ENCODE data around the gene SYNDIG1L. TPM values are rescaled to one million over a fixed set of nuclear protein-coding genes. Genes with fewer than 3 reads are reported as not detected.

The SYNDIG1L gene
- total RNA-seq, 1 experiment from 2014 or later, result 1.4 TPM

DNA sequence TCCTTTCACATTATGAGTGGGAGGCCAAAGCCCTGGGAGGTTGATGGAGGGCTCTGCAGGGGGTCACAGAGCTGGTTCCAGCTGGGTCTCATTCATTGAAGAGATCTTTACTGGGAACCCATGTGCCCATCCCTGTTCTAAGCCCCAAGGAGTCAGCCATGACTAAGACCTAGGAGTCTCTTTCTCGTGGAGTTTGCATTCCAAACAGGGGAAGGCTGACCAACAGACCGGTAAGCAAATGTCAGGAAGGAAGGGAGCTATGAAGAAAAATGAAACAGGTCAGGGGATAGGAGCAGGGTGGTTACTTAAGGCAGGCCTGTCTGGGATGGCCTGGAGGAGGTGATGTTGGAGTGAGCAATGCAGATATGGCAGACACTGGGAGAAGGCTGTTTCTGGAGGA is 31.5 kb downstream of the SYNDIG1L start (continued):
- TF ChIP-seq, protein P1, sequence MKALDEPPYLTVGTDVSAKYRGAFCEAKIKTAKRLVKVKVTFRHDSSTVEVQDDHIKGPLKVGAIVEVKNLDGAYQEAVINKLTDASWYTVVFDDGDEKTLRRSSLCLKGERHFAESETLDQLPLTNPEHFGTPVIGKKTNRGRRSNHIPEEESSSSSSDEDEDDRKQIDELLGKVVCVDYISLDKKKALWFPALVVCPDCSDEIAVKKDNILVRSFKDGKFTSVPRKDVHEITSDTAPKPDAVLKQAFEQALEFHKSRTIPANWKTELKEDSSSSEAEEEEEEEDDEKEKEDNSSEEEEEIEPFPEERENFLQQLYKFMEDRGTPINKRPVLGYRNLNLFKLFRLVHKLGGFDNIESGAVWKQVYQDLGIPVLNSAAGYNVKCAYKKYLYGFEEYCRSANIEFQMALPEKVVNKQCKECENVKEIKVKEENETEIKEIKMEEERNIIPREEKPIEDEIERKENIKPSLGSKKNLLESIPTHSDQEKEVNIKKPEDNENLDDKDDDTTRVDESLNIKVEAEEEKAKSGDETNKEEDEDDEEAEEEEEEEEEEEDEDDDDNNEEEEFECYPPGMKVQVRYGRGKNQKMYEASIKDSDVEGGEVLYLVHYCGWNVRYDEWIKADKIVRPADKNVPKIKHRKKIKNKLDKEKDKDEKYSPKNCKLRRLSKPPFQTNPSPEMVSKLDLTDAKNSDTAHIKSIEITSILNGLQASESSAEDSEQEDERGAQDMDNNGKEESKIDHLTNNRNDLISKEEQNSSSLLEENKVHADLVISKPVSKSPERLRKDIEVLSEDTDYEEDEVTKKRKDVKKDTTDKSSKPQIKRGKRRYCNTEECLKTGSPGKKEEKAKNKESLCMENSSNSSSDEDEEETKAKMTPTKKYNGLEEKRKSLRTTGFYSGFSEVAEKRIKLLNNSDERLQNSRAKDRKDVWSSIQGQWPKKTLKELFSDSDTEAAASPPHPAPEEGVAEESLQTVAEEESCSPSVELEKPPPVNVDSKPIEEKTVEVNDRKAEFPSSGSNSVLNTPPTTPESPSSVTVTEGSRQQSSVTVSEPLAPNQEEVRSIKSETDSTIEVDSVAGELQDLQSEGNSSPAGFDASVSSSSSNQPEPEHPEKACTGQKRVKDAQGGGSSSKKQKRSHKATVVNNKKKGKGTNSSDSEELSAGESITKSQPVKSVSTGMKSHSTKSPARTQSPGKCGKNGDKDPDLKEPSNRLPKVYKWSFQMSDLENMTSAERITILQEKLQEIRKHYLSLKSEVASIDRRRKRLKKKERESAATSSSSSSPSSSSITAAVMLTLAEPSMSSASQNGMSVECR (CRISPR knock-in tag; IDR thresholded peaks at IDR 0.05; ENCODE audit: borderline replicate concordance), result no peak
- TF ChIP-seq ZNF416 (CRISPR knock-in tag; IDR thresholded peaks at IDR 0.05), result no peak

DNA sequence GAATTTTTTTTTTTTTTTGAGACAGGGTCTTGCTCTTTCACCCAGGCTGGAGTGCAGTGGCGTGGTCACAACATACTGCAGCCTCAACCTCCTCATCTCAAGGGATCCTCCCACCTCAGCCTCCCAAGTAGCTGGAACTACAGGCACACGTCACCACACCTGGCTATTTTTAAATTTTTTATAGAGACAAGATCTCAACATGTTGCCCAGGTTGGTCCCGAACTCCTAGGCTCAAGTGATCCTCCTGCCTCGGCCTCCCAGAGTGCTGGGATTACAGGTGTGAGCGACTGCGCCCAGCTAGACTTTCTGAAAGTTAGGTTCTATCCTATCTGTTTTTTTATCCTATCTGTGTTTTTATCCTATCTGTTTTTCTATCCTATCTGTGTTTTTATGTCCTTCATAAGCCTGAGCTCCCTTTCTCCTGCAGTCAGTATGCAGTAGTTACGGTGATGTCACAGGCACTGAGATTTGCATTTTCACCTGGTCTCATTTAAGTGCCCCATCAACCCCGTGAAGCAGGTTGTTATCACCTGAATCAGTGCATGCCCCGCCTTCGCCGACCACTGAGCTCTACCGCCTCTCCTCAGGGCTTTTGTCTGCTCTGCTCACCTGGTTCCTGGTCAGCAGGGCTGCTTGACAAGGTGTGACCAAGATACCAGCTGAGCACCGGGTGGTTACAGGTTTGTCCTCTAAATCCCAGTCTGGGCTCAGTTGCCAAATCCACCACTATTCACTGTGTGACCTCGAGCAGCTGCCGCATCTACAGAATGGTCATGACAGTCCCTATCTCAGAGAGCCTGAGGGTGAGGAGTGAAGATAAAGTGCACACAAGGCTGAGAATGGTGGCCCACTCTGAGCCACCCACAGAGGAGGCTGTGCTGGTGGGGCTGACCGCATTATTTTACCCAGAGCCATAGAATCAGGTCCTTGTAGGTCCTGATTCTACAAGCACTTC is 33.1 kb downstream of the SYNDIG1L start:
- ChIA-PET CTCF (interaction anchor here (0.6 to 1.3 kb wide), 2 partner anchors 23 to 102 kb away, joined by 3 read pairs; no protein-coding TSS in a partner anchor), POLR2A (no interaction called here)
- no peaks in the 10 kb centered on the region for H3K9me3 Mint-ChIP-seq
- no peak overlapping the region for H3K27ac Mint-ChIP-seq
- H3K36me3 Mint-ChIP-seq, result no peaks in the 10 kb centered on the region
- peaks cover 31% of the 10 kb centered on the region for H3K4me1 Mint-ChIP-seq
- ATAC-seq, result peak; percentile 31
- no peak for DNase-seq (ENCODE audit: low spot score)
- H3K27me3 Mint-ChIP-seq (ENCODE audit: low read depth), result no peaks in the 10 kb centered on the region
- no peak overlapping the region for H3K4me3 Mint-ChIP-seq
- no peak for TF ChIP-seq MYBL2 (CRISPR knock-in tag; IDR thresholded peaks at IDR 0.05)
- TF ChIP-seq NR1H2 (CRISPR knock-in tag; IDR thresholded peaks at IDR 0.05), result no peak
- TF ChIP-seq, protein P2, sequence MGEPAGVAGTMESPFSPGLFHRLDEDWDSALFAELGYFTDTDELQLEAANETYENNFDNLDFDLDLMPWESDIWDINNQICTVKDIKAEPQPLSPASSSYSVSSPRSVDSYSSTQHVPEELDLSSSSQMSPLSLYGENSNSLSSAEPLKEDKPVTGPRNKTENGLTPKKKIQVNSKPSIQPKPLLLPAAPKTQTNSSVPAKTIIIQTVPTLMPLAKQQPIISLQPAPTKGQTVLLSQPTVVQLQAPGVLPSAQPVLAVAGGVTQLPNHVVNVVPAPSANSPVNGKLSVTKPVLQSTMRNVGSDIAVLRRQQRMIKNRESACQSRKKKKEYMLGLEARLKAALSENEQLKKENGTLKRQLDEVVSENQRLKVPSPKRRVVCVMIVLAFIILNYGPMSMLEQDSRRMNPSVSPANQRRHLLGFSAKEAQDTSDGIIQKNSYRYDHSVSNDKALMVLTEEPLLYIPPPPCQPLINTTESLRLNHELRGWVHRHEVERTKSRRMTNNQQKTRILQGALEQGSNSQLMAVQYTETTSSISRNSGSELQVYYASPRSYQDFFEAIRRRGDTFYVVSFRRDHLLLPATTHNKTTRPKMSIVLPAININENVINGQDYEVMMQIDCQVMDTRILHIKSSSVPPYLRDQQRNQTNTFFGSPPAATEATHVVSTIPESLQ (CRISPR knock-in tag; IDR thresholded peaks at IDR 0.05), result no peak
- TF ChIP-seq, protein P3, sequence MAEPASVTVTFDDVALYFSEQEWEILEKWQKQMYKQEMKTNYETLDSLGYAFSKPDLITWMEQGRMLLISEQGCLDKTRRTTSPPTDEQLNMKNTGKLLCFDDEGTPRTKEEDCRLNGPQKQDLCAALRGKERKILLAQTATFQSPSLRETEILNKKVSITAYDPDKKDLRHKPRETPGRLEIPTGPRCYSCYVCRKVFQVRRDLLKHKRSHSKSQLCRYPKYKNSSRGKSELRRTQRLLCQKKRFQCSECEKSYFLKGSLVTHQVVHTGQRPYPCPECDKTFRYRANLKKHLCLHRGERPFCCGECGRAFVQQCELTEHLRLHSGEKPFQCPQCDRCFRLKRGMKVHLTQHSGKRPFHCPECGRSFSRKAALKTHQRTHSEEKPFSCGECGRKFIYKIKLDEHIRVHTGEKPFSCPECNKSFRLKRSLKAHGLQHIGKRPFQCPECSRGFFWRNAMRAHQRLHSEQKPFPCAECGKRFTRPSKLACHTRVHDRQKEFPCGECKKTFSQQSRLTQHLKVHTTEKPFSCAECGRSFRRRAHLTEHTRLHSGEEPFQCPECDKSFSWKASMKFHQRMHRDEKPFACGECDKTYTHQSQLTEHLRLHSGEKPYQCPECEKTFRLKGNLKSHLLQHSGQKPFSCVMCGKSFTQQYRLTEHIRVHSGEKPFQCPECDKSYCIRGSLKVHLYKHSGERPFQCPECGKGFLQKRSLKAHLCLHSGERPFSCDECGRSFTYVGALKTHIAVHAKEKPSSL (CRISPR knock-in tag; conservative IDR thresholded peaks at IDR 0.05), result no peak
- TF ChIP-seq, protein P4, sequence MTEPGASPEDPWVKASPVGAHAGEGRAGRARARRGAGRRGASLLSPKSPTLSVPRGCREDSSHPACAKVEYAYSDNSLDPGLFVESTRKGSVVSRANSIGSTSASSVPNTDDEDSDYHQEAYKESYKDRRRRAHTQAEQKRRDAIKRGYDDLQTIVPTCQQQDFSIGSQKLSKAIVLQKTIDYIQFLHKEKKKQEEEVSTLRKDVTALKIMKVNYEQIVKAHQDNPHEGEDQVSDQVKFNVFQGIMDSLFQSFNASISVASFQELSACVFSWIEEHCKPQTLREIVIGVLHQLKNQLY (CRISPR knock-in tag; IDR thresholded peaks at IDR 0.05), result no peak
- no peak for TF ChIP-seq CREB1 (CRISPR knock-in tag; IDR thresholded peaks at IDR 0.05)
- TF ChIP-seq, protein P5, sequence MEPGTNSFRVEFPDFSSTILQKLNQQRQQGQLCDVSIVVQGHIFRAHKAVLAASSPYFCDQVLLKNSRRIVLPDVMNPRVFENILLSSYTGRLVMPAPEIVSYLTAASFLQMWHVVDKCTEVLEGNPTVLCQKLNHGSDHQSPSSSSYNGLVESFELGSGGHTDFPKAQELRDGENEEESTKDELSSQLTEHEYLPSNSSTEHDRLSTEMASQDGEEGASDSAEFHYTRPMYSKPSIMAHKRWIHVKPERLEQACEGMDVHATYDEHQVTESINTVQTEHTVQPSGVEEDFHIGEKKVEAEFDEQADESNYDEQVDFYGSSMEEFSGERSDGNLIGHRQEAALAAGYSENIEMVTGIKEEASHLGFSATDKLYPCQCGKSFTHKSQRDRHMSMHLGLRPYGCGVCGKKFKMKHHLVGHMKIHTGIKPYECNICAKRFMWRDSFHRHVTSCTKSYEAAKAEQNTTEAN (CRISPR knock-in tag; IDR thresholded peaks at IDR 0.05), result no peak
- no peak for TF ChIP-seq SP1 (CRISPR knock-in tag; conservative IDR thresholded peaks at IDR 0.05)
- TF ChIP-seq NFATC4 (CRISPR knock-in tag; IDR thresholded peaks at IDR 0.05), result no peak
- TF ChIP-seq, protein P6, sequence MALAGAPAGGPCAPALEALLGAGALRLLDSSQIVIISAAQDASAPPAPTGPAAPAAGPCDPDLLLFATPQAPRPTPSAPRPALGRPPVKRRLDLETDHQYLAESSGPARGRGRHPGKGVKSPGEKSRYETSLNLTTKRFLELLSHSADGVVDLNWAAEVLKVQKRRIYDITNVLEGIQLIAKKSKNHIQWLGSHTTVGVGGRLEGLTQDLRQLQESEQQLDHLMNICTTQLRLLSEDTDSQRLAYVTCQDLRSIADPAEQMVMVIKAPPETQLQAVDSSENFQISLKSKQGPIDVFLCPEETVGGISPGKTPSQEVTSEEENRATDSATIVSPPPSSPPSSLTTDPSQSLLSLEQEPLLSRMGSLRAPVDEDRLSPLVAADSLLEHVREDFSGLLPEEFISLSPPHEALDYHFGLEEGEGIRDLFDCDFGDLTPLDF (CRISPR knock-in tag; IDR thresholded peaks at IDR 0.05), result no peak
- no peak for TF ChIP-seq ETV6 (CRISPR knock-in tag; IDR thresholded peaks at IDR 0.05)
- TF ChIP-seq, protein P7, sequence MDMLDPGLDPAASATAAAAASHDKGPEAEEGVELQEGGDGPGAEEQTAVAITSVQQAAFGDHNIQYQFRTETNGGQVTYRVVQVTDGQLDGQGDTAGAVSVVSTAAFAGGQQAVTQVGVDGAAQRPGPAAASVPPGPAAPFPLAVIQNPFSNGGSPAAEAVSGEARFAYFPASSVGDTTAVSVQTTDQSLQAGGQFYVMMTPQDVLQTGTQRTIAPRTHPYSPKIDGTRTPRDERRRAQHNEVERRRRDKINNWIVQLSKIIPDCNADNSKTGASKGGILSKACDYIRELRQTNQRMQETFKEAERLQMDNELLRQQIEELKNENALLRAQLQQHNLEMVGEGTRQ (CRISPR knock-in tag; IDR thresholded peaks at IDR 0.05), result no peak
- TF ChIP-seq IRF2 (CRISPR knock-in tag; IDR thresholded peaks at IDR 0.05; ENCODE audit: borderline replicate concordance, low read depth), result no peak
- TF ChIP-seq, protein P8, sequence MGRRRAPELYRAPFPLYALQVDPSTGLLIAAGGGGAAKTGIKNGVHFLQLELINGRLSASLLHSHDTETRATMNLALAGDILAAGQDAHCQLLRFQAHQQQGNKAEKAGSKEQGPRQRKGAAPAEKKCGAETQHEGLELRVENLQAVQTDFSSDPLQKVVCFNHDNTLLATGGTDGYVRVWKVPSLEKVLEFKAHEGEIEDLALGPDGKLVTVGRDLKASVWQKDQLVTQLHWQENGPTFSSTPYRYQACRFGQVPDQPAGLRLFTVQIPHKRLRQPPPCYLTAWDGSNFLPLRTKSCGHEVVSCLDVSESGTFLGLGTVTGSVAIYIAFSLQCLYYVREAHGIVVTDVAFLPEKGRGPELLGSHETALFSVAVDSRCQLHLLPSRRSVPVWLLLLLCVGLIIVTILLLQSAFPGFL (CRISPR knock-in tag; IDR thresholded peaks at IDR 0.05; ENCODE audit: borderline replicate concordance), result no peak
- no peak for TF ChIP-seq ZNF138 (CRISPR knock-in tag; conservative IDR thresholded peaks at IDR 0.05)
- TF ChIP-seq ZNF263 (CRISPR knock-in tag; IDR thresholded peaks at IDR 0.05; ENCODE audit: low read depth), result no peak
- no peak for TF ChIP-seq CREM (CRISPR knock-in tag; IDR thresholded peaks at IDR 0.05)
- TF ChIP-seq SOX15 (CRISPR knock-in tag; IDR thresholded peaks at IDR 0.05), result no peak
